Breast epithelium (tissue), 3 donors: Measurements from ENCODE around the gene ARMH1.

ENCODE experiments used
- POLR2AphosphoS5 ChIP-seq, 3 donors: sonication (generic); formaldehyde crosslinking; IDR thresholded peaks; one replicate each; pipeline ENCODE4 v1.6.1; 2017; ENCODE audit warnings: antibody characterized with exemption in 3 of 3
- TF ChIP-seq, protein P1 (sequence below), 3 donors: fragments of 450-650 bp; IDR thresholded peaks; one replicate each; pipeline ENCODE4 v1.5.1; 2016 to 2017; ENCODE audit warnings: antibody characterized with exemption in 3 of 3, mild to moderate bottlenecking in 3 of 3, moderate library complexity in 3 of 3

DNA sequence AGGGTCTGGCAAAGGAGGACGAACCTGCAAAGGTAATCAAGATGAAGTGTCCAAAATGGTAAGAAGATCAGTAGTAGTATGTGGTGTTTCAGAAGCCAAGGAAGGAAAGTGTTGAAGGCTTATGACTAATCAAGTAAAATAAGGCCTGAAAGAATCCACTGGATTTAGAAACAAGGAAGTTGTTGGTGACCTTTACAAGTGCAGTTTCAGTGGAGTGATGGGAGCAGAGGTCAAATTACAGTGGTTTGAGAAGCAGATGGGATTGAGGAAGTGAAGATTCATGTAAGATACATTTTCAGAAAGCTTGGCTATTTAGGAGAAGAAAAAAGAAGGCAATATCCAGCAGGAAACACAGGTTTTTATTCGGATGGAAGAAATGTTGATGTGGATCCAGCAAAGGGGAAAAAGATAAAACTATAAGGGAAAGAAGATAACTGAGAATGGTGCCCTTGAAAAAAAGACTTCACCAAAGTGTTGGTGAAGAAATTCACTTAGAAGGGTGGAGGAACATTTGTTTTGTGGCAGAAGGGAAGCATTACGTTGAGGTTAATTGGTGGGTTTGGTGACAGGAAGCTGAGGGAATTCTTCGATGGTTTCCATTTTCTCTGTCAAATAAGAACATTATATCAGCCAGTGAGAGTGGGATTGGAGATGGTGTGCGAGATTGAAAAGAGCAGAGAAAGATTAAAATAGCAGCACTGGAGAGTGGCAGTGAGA is 2.1 kb downstream of the ARMH1 start:
- TF ChIP-seq POLR2AphosphoS5 (IDR thresholded peaks at IDR 0.05): no peak
- TF ChIP-seq, protein P1, sequence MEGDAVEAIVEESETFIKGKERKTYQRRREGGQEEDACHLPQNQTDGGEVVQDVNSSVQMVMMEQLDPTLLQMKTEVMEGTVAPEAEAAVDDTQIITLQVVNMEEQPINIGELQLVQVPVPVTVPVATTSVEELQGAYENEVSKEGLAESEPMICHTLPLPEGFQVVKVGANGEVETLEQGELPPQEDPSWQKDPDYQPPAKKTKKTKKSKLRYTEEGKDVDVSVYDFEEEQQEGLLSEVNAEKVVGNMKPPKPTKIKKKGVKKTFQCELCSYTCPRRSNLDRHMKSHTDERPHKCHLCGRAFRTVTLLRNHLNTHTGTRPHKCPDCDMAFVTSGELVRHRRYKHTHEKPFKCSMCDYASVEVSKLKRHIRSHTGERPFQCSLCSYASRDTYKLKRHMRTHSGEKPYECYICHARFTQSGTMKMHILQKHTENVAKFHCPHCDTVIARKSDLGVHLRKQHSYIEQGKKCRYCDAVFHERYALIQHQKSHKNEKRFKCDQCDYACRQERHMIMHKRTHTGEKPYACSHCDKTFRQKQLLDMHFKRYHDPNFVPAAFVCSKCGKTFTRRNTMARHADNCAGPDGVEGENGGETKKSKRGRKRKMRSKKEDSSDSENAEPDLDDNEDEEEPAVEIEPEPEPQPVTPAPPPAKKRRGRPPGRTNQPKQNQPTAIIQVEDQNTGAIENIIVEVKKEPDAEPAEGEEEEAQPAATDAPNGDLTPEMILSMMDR (IDR thresholded peaks at IDR 0.05): no peak
